OCI-LY7 (cell line): ENCODE measurements around the gene MAGOH.

ENCODE experiments used
- CTCF ChIP-seq: fragments of 200-600 bp; sonication (generic); conservative IDR thresholded peaks from 2 replicates; pipeline ENCODE4 v1.5.1; 2014; ENCODE audit warnings: mild to moderate bottlenecking, antibody characterized with exemption, low read length, moderate library complexity, mixed read lengths
- EZH2phosphoT487 ChIP-seq: fragments of 200-600 bp; sonication (generic); IDR thresholded peaks from 2 replicates; pipeline ENCODE4 v1.6.1; 2018; ENCODE audit warnings: low read depth, borderline replicate concordance, mild to moderate bottlenecking, mixed run types, antibody characterized with exemption, low read length, moderate library complexity, mixed read lengths

- TF ChIP-seq CTCF (no peak), EZH2phosphoT487 (no peak)
These were observed 19.2 kb upstream of the MAGOH start for GRCh38 chr1:53257454-53258081.
